Endodermal cell (in vitro differentiated cells): Measurements from ENCODE around the gene CAPN11. TPM values are rescaled to one million over a fixed set of nuclear protein-coding genes. Genes with fewer than 3 reads are reported as not detected.

ENCODE experiments used
- DNase-seq: peaks from one replicate; pipeline ENCODE4 v3.0.0-alpha.2; 2017
- H3K27ac ChIP-seq: 2 replicates; pipeline ENCODE4 v1.5.1; 2013; ENCODE audit warnings: mild to moderate bottlenecking, low read depth, low read length, moderate library complexity
- H3K27me3 ChIP-seq: 2 replicates; pipeline ENCODE4 v1.6.1; 2013; ENCODE audit warnings: mild to moderate bottlenecking, low read length, moderate library complexity; ENCODE audit not compliant: insufficient read depth, control insufficient read depth, poor library complexity, severe bottlenecking
- H3K36me3 ChIP-seq: 2 replicates; pipeline ENCODE4 v1.7.0; 2013; ENCODE audit warnings: mild to moderate bottlenecking, low read length, moderate library complexity; ENCODE audit not compliant: control insufficient read depth, insufficient read depth
- H3K4me1 ChIP-seq: one replicate; pipeline ENCODE4 v1.7.0; 2013; ENCODE audit warnings: low read length; ENCODE audit not compliant: control insufficient read depth, insufficient read depth
- H3K4me3 ChIP-seq: 2 replicates; pipeline ENCODE4 v1.5.1; 2013; ENCODE audit warnings: mild to moderate bottlenecking, low read length, moderate library complexity
- H3K9ac ChIP-seq: 2 replicates; pipeline ENCODE4 v1.6.1; 2013; ENCODE audit warnings: mild to moderate bottlenecking, low read length, moderate library complexity; ENCODE audit not compliant: poor library complexity, severe bottlenecking; ENCODE audit errors: extremely low read depth
- H3K9me3 ChIP-seq: 2 replicates; pipeline ENCODE4 v1.6.1; 2013; ENCODE audit warnings: mild to moderate bottlenecking, low read length, moderate library complexity; ENCODE audit not compliant: control insufficient read depth
- H3K27ac Mint-ChIP-seq: 2 replicates; pipeline ENCODE4 v1.8.0; 2020; ENCODE audit warnings: mixed read lengths
- H3K27me3 Mint-ChIP-seq: 2 replicates; pipeline ENCODE4 v1.8.0; 2021; ENCODE audit warnings: mild to moderate bottlenecking, mixed read lengths; ENCODE audit not compliant: insufficient read depth
- H3K36me3 Mint-ChIP-seq: 2 replicates; pipeline ENCODE4 v1.8.0; 2020; ENCODE audit warnings: low read depth, mixed read lengths
- H3K4me1 Mint-ChIP-seq: 2 replicates; pipeline ENCODE4 v1.8.0; 2020; ENCODE audit warnings: mixed read lengths
- H3K4me3 Mint-ChIP-seq: 2 replicates; pipeline ENCODE4 v1.8.0; 2020; ENCODE audit warnings: mild to moderate bottlenecking, moderate library complexity, mixed read lengths
- H3K9me3 Mint-ChIP-seq: 2 replicates; pipeline ENCODE4 v1.8.0; 2020; ENCODE audit warnings: mild to moderate bottlenecking, mixed read lengths
- CTCF ChIP-seq: fragments of 200-600 bp; sonication (generic); conservative IDR thresholded peaks from 2 replicates; pipeline ENCODE4 v1.5.0; 2021; ENCODE audit warnings: antibody characterized with exemption, mild to moderate bottlenecking
- WGBS, 2 experiments: methylation state at CpG; one replicate each; pipeline versions ENCODE4 v1.1.5 to v1.1.7; 2013; ENCODE audit warnings: missing lambda C conversion rate in 2 of 2, mixed read lengths in 1 of 2; ENCODE audit not compliant: insufficient coverage in 1 of 2, insufficient read length in 1 of 2; 5-methylcytosine and 5-hydroxymethylcytosine counted together
- total RNA-seq, 2 donors: library from RNA; stranded (reverse); fragmentation: NEBNext Ultra II Directional in 1 of 2; extraction: Animal tissue kit (Norgen Biotek cat#: 25700) in 1 of 2; gene quantifications; 2 replicates in 1 of 2; 3 replicates in 1 of 2; pipeline ENCODE4 v1.2.1, GENCODE V29; 2021

The CAPN11 gene
- total RNA-seq, 2 donors from 2014 or later = 0.53 to 1.2 TPM

DNA sequence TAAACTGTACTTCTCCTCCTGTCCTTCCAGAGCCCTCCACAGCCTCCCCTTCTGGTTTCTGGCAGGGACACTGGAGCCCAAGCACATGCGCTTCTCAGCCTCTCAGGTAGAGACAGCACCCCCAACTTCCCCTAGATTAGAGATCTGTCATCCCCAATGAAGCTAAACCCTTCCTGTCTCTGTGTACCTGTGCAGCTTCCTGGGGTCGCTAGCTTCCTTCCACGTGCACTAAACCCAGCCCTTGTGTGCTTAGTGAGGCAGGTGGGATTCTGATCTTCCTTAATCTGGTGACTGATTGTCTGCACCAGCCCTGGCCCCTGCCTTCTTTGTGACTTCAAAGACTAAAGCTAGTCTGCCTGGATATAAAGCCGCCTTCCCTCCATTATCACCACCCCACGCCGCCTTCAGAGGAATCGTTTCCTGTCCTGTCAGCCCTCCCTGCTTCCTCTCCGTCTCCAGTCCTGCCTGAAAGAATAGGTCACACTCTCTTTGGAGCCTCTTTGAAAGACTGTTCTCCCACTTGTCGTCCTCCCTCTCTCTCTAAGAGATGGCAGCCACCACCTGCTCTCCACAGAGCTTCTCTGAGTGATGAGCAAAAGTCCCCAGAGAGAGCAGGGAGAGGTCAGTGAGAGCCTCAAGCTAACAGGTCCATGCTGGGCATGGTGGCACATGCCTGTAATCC lies 27.5 kb downstream of the CAPN11 start:
- DNase-seq = peak; percentile 85
- H3K27ac Mint-ChIP-seq = peak overlapping the region; percentile 93
- Histone ChIP-seq H3K27me3 (no peaks in the 10 kb centered on the region), H3K36me3 (no peaks in the 10 kb centered on the region), H3K4me1 (peaks cover 10% of the 10 kb centered on the region), H3K27ac (no peak overlapping the region), H3K9me3 (no peaks in the 10 kb centered on the region), H3K4me3 (no peak overlapping the region), H3K9ac (no peak overlapping the region)
- H3K27me3 Mint-ChIP-seq = no peaks in the 10 kb centered on the region
- H3K9me3 Mint-ChIP-seq = no peaks in the 10 kb centered on the region
- TF ChIP-seq CTCF = no peak
- H3K36me3 Mint-ChIP-seq = no peaks in the 10 kb centered on the region
- H3K4me3 Mint-ChIP-seq = peak overlapping the region; percentile 27
- WGBS, 2 experiments = 32 to 40% methylated on average over 7 to 9 of the region's 9 CpGs
- peaks cover 35% of the 10 kb centered on the region for H3K4me1 Mint-ChIP-seq

DNA sequence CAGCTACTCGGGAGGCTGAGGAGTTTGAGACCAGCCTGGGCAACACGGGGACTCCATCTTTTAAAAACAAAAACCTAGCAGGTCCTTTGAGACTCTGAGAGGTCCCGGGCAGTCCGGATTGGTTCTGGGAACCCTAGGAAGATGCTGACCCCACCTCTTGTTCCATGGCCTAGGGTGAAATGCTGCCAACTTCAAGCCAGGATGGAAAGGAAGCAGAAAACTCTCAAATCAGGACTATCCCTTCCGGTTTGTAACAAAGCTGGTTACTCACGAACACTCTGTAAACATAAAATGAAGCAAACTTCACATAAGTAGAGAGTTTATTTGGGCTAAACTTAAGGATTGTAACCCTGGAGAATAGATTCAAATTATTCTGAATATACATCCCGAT lies 28.0 kb downstream of the CAPN11 start:
- Histone ChIP-seq H3K9me3 (no peaks in the 10 kb centered on the region), H3K27me3 (no peaks in the 10 kb centered on the region), H3K27ac (no peak overlapping the region), H3K9ac (no peak overlapping the region), H3K4me3 (no peak overlapping the region), H3K36me3 (no peaks in the 10 kb centered on the region), H3K4me1 (peaks cover 10% of the 10 kb centered on the region)
- 91% methylated on average over 7 of the region's 7 CpGs for WGBS, 2 experiments
- DNase-seq = no peak
- no peaks in the 10 kb centered on the region for H3K27me3 Mint-ChIP-seq
- no peaks in the 10 kb centered on the region for H3K9me3 Mint-ChIP-seq
- no peak overlapping the region for H3K4me3 Mint-ChIP-seq
- peak overlapping the region; percentile 93 for H3K27ac Mint-ChIP-seq
- no peaks in the 10 kb centered on the region for H3K36me3 Mint-ChIP-seq
- TF ChIP-seq CTCF = no peak
- peaks cover 35% of the 10 kb centered on the region for H3K4me1 Mint-ChIP-seq

DNA sequence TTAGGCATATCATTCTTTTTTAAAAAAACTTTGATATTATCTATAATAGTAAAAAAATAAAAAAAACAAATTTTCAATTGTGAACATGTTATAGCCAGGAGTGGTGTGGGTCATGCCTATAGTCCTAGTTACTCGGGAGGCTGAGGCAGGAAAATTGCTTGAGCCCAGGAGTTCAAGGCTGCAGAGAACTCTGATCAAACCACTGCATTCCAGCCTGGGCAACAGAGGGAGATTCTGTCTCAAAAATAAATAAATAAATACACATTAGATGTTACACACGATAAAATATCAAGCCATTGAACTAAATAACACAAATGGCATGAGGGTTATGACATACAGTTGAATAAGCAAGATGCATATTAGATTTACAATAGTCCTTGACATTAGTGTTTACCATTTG lies 30.2 kb downstream of the CAPN11 start:
- Histone ChIP-seq H3K36me3 (no peaks in the 10 kb centered on the region), H3K9me3 (no peaks in the 10 kb centered on the region), H3K4me3 (no peak overlapping the region), H3K27ac (no peak overlapping the region), H3K27me3 (no peaks in the 10 kb centered on the region), H3K9ac (no peak overlapping the region), H3K4me1 (peaks cover 10% of the 10 kb centered on the region)
- Mint-ChIP-seq H3K27ac (no peak overlapping the region), H3K36me3 (no peaks in the 10 kb centered on the region), H3K4me3 (no peak overlapping the region), H3K27me3 (no peaks in the 10 kb centered on the region), H3K4me1 (peaks cover 38% of the 10 kb centered on the region), H3K9me3 (no peaks in the 10 kb centered on the region)
- WGBS, 2 experiments = 89 to 96% methylated on average over 1 to 2 of the region's 2 CpGs
- TF ChIP-seq CTCF = no peak
- no peak for DNase-seq
